Psoas muscle (tissue), 8 donors: ENCODE data around the gene FAM184B. TPM values are rescaled to one million over a fixed set of nuclear protein-coding genes. Genes with fewer than 3 reads are reported as not detected.

Experiments
- ATAC-seq, 4 donors: fragments of 200-7000 bp; cut with Tn5 transposase; one replicate each; pipeline ENCODE4 v1.9.1; 2020; ENCODE audit warnings: moderate library complexity in 3 of 4, mild to moderate bottlenecking in 2 of 4
- DNase-seq, 2 donors: peaks; one replicate each; pipeline ENCODE4 v3.0.0-alpha.2; 2020
- H3K27ac ChIP-seq: fragments of 200-600 bp; one replicate; pipeline ENCODE4 v1.8.0; 2022
- H3K27me3 ChIP-seq, 3 donors: fragments of 200-600 bp in 1 of 3; one replicate each; pipeline versions ENCODE4 v1.6.1 to v1.8.0; 2013 to 2022; ENCODE audit warnings: low read length in 2 of 3, mild to moderate bottlenecking in 2 of 3, moderate library complexity in 1 of 3; ENCODE audit not compliant: insufficient read depth in 3 of 3
- H3K36me3 ChIP-seq, 2 donors: fragments of 200-600 bp in 1 of 2; one replicate each; pipeline versions ENCODE4 v1.6.1 to v1.8.0; 2013 to 2022; ENCODE audit warnings: low read depth in 1 of 2, mild to moderate bottlenecking in 1 of 2, moderate library complexity in 1 of 2; ENCODE audit not compliant: insufficient read depth in 1 of 2
- H3K4me1 ChIP-seq: fragments of 200-600 bp; one replicate; pipeline ENCODE4 v1.8.0; 2022
- H3K4me3 ChIP-seq: fragments of 200-600 bp; one replicate; pipeline ENCODE4 v1.8.0; 2022; ENCODE audit warnings: mild to moderate bottlenecking
- H3K9me3 ChIP-seq: fragments of 200-600 bp; one replicate; pipeline ENCODE4 v1.8.0; 2022
- WGBS, 3 donors: extraction: QIAGEN DNeasy Blood & Tissue Kit; methylation state at CpG; one replicate each; pipeline versions ENCODE4 v1.1.6 to v1.1.7; 2013; 5-methylcytosine and 5-hydroxymethylcytosine counted together
- intact Hi-C, 2 donors: fragments of 100-400 bp; cut with DNase I; formaldehyde crosslinking; loops; one replicate each; pipeline versions ENCODE4 v1.11.0 to v1.14.2; 2022
- polyA plus RNA-seq, 3 donors: library from polyadenylated mRNA; stranded (reverse); fragments of 200-250 nt; gene quantifications; one replicate each; pipeline ENCODE4 v1.2.3, GENCODE V29; 2013
- total RNA-seq, 4 donors: library from RNA; stranded (reverse); fragmentation: NEBNext Ultra II Directional in 2 of 4; extraction: Animal tissue kit (Norgen Biotek cat#: 25700) in 2 of 4; gene quantifications; one replicate each; pipeline versions ENCODE4 v1.2.1 to v1.2.4, GENCODE V29; 2021 to 2023
- TF ChIP-seq, protein P1 (sequence below): fragments of 200-600 bp; IDR thresholded peaks from one replicate; pipeline ENCODE4 v1.8.0; 2022; ENCODE audit warnings: antibody characterized with exemption
- donor health status: healthy with polysubstance abuse.
- donor health status: DM: no; HTN: no; CAD: no; lungs with moderate emphysema.
- donor health status: Bipolar disorder and iron deficiency.
- donor health status: healthy.
- donor health status: DM: yes; HTN: yes; CAD: no.
- donor health status: DM: no; HTN: no; CAD: no.
- donor health status: DM: no; HTN: no; CAD: no.
- donor health status: DM: yes; HTN: yes; CAD: no.

Gene FAM184B
- total and polyA plus RNA-seq, 7 donors: 0.03 to 2.6 (median 0.38) TPM

DNA sequence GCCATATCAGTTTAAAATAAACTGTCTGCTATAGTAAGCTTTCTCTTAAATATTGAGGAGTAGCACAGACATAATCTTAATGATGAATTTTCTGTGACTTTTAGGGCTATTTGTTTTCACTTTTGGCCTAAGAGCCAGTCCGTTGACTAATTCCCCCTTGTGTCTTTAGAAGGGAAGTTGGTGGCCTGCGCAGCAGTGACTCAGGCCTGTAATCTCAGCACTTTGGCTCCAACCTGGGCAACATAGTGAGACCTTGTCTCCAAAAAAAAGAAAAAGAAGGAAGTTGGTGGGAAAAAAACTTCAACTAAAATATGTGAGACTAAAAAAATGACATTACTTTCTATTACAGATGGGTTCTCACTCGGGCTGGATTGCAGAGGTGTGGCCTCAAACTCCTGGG is 32.7 kb upstream of the FAM184B start:
- no peaks in the 10 kb centered on the region for H3K27me3 ChIP-seq
- DNase-seq (no peak), ATAC-seq (no peak)
- H3K36me3 ChIP-seq: no peaks in the 10 kb centered on the region
- TF ChIP-seq, protein P1, sequence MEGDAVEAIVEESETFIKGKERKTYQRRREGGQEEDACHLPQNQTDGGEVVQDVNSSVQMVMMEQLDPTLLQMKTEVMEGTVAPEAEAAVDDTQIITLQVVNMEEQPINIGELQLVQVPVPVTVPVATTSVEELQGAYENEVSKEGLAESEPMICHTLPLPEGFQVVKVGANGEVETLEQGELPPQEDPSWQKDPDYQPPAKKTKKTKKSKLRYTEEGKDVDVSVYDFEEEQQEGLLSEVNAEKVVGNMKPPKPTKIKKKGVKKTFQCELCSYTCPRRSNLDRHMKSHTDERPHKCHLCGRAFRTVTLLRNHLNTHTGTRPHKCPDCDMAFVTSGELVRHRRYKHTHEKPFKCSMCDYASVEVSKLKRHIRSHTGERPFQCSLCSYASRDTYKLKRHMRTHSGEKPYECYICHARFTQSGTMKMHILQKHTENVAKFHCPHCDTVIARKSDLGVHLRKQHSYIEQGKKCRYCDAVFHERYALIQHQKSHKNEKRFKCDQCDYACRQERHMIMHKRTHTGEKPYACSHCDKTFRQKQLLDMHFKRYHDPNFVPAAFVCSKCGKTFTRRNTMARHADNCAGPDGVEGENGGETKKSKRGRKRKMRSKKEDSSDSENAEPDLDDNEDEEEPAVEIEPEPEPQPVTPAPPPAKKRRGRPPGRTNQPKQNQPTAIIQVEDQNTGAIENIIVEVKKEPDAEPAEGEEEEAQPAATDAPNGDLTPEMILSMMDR: no peak
- intact Hi-C loops: loop anchor here (5.0 to 10.0 kb wide), 3 partner anchors 202 to 551 kb away; partner anchors contain the start of genes LCORL (in 2 of the 2) and MED28 (in 1 of the 2)
- 78 to 89% (median 86%) methylated on average over 3 of the region's 3 CpGs for WGBS, 3 donors
- H3K4me1 ChIP-seq: peaks cover 4% of the 10 kb centered on the region
- H3K9me3 ChIP-seq: no peaks in the 10 kb centered on the region
- no peak overlapping the region for H3K4me3 ChIP-seq
- H3K27ac ChIP-seq: no peak overlapping the region

DNA sequence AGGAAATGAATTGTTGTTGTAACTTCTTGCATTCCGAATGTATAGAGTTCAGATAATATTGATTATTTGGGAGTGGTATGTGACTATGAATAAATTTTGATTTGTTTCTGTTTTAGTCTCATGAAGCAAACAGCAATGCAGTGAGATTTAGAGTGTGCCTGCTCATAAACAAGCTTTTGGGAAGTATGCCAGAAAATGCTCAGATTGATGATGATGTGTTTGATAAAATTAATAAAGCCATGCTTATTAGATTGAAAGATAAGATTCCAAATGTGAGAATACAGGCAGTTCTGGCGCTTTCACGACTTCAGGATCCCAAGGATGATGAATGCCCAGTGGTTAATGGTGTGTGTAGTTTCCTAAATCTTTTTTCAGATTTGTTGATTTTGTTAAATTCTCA is 31.4 kb upstream of the FAM184B start:
- 63 to 70% (median 67%) methylated on average over 3 of the region's 3 CpGs for WGBS, 3 donors
- no peaks in the 10 kb centered on the region for H3K27me3 ChIP-seq
- intact Hi-C loops: loop anchor here (5.0 to 10.0 kb wide), 3 partner anchors 200 to 552 kb away; partner anchors contain the start of genes LCORL (in 2 of the 2) and MED28 (in 1 of the 2)

DNA sequence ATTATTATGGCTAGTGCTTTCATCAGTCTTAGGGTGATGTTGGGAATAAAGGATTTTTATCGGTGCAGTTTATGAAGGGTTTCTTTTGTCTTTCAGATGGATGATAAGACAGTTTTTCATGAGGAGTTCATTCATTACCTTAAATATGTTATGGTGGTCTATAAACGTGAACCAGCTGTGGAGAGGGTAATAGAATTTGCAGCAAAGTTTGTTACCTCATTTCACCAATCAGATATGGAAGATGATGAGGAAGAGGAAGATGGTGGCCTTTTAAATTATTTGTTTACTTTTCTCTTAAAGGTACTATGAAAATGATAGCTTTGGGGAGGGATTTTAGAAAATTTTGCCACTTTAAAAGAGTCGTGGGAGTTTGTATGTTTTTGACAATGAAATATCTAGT is 30.7 kb upstream of the FAM184B start:
- intact Hi-C loops: loop anchor here (5.0 to 10.0 kb wide), 3 partner anchors 200 to 553 kb away; partner anchors contain the start of genes LCORL (in 2 of the 2) and MED28 (in 1 of the 2)
- Histone ChIP-seq H3K27ac (no peak overlapping the region), H3K4me3 (no peak overlapping the region), H3K36me3 (no peaks in the 10 kb centered on the region), H3K9me3 (no peaks in the 10 kb centered on the region), H3K27me3 (no peaks in the 10 kb centered on the region), H3K4me1 (peaks cover 22% of the 10 kb centered on the region)
- no peak for ATAC-seq
- 12 to 15% (median 12%) methylated on average over 3 of the region's 3 CpGs for WGBS, 3 donors
- TF ChIP-seq, protein P1: no peak
- no peak for DNase-seq

More for the DNA sequence above, 31.4 kb upstream of the FAM184B start:
- DNase-seq (no peak), ATAC-seq (no peak)
- Histone ChIP-seq H3K4me3 (no peak overlapping the region), H3K27ac (no peak overlapping the region), H3K9me3 (no peaks in the 10 kb centered on the region), H3K4me1 (peaks cover 15% of the 10 kb centered on the region), H3K36me3 (no peaks in the 10 kb centered on the region)
- TF ChIP-seq, protein P1: no peak

DNA sequence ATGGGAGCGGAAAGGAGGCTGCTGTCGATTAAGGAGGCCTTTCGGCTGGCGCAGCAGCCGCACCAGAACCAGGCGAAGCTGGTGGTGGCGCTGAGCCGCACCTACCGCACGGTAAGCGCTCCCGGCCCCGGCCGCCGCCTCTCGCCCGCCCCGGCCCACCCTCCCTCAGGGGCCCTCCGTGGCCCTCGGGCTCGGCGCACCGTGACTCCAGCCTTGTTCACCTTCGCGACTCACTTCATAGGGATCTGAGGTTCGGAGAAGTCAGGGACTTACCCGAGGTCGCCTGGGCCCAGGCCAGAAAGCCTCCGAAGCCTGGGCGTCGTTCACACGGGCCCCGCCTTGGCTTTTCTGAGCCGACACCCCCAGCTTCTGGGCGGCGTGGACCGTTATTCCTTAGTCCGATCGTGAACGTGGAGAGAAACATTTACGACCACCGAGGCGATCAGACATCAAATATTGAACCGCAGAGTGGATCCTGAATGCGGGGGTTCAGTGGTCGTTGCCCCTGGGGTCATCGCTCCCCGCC is 29.7 kb upstream of the FAM184B start:
- ATAC-seq: peak in 2 of 4 donors; percentile 8 to 11
- no peaks in the 10 kb centered on the region for H3K36me3 ChIP-seq
- no peak overlapping the region for H3K27ac ChIP-seq
- no peaks in the 10 kb centered on the region for H3K9me3 ChIP-seq
- TF ChIP-seq, protein P1: no peak
- 1% methylated on average over 32 to 48 of the region's 48 CpGs for WGBS, 3 donors
- no peaks in the 10 kb centered on the region for H3K27me3 ChIP-seq
- DNase-seq: peak in 1 of 2 donors; percentile 16
- intact Hi-C loops: loop anchor here (5.0 to 10.0 kb wide), 3 partner anchors 199 to 554 kb away; partner anchors contain the start of genes LCORL (in 2 of the 2) and MED28 (in 1 of the 2)
- H3K4me3 ChIP-seq: peak overlapping the region; percentile 88
- peaks cover 29% of the 10 kb centered on the region for H3K4me1 ChIP-seq
